B cell (primary cell): ENCODE measurements around the gene NPAS2. TPM values are rescaled to one million over a fixed set of nuclear protein-coding genes. Genes with fewer than 3 reads are reported as not detected.

Experiments used
- ATAC-seq: fragments of 200-7000 bp; cut with Tn5 transposase; one replicate; pipeline ENCODE4 v1.10.0; 2021; ENCODE audit warnings: low read depth, mild to moderate bottlenecking, moderate number of reproducible peaks, moderate library complexity
- CTCF ChIA-PET: fragments of 350-600 bp; sonication (Branson Sonifier 250); formaldehyde crosslinking; loops from one replicate; lab custom pipeline; 2021; ENCODE audit warnings: antibody characterized with exemption, inconsistent platforms; lab: Charles Lee
- POLR2A ChIA-PET: fragments of 350-600 bp; sonication (Branson Sonifier 250); formaldehyde crosslinking; loops from one replicate; lab custom pipeline; 2021; ENCODE audit warnings: antibody characterized with exemption; lab: Charles Lee
- DNase-seq: peaks from one replicate; pipeline ENCODE4 v3.0.0; 2013
- H2AFZ ChIP-seq: 2 replicates; pipeline ENCODE4 v1.6.1; 2012; ENCODE audit warnings: mild to moderate bottlenecking, low read depth, low read length; ENCODE audit not compliant: insufficient read depth, poor library complexity, severe bottlenecking
- H3K27ac ChIP-seq, 2 donors: 1 replicate in 1 of 2; 2 replicates in 1 of 2; pipeline ENCODE4 v1.5.1; 2012 to 2013; ENCODE audit warnings: low read length in 2 of 2, mild to moderate bottlenecking in 2 of 2, moderate library complexity in 1 of 2
- H3K27me3 ChIP-seq, 4 experiments: fragments of 200-600 bp in 1 of 4; sonication (generic) in 1 of 4; replicated peaks in 1 of 4; 1 replicate in 2 of 4; 2 replicates in 2 of 4; pipeline versions ENCODE4 v1.6.1 to v1.7.0; 2013 to 2016; ENCODE audit warnings: low read length in 3 of 4, mild to moderate bottlenecking in 2 of 4, mixed read lengths in 1 of 4, moderate library complexity in 1 of 4; ENCODE audit not compliant: insufficient read depth in 4 of 4, control insufficient read depth in 3 of 4; ENCODE audit errors: control extremely low read depth in 1 of 4
- H3K36me3 ChIP-seq, 2 experiments: replicated peaks in 1 of 2; 1 replicate in 1 of 2; 2 replicates in 1 of 2; pipeline versions ENCODE4 v1.6.1 to v1.7.1; 2013; ENCODE audit warnings: low read length in 1 of 2; ENCODE audit not compliant: insufficient read depth in 2 of 2, control insufficient read depth in 1 of 2; ENCODE audit errors: control extremely low read depth in 1 of 2, extremely low read depth in 1 of 2
- H3K4me1 ChIP-seq, 2 donors: fragments of 200-600 bp in 1 of 2; sonication (generic) in 1 of 2; 1 replicate in 1 of 2; 2 replicates in 1 of 2; pipeline versions ENCODE4 v1.5.1 to v1.6.1; 2013 to 2017; ENCODE audit warnings: low read length in 2 of 2; ENCODE audit not compliant: control insufficient read depth in 2 of 2, insufficient read depth in 2 of 2
- H3K4me2 ChIP-seq: replicated peaks from 2 replicates; pipeline ENCODE3; 2012; ENCODE audit warnings: mild to moderate bottlenecking, low read depth, low read length; ENCODE audit not compliant: poor library complexity, severe bottlenecking
- H3K4me3 ChIP-seq, 5 experiments: fragments of 200-600 bp in 1 of 5; sonication (generic) in 1 of 5; 1 replicate in 3 of 5; 2 replicates in 2 of 5; pipeline versions ENCODE4 v1.5.1 to v1.7.0; 2011 to 2016; ENCODE audit warnings: low read length in 4 of 5, mild to moderate bottlenecking in 4 of 5, low read depth in 2 of 5, control low read depth in 1 of 5, moderate library complexity in 1 of 5; ENCODE audit not compliant: insufficient read depth in 1 of 5; ENCODE audit errors: control extremely low read depth in 1 of 5, extremely low read depth in 1 of 5
- H3K79me2 ChIP-seq: fragments of 200-600 bp; sonication (generic); one replicate; pipeline ENCODE4 v1.6.0; 2016; ENCODE audit warnings: low read length; ENCODE audit not compliant: control insufficient read depth, insufficient read depth
- H3K9ac ChIP-seq: fragments of 200-600 bp; sonication (generic); 2 replicates; pipeline ENCODE4 v1.6.1; 2017; ENCODE audit warnings: mild to moderate bottlenecking, low read length, moderate library complexity
- H3K9me3 ChIP-seq, 3 donors: one replicate each; pipeline versions ENCODE4 v1.6.1 to v1.7.1; 2013; ENCODE audit warnings: low read length in 2 of 3; ENCODE audit not compliant: control insufficient read depth in 2 of 3, insufficient read depth in 1 of 3; ENCODE audit errors: control extremely low read depth in 1 of 3
- H4K20me1 ChIP-seq: 2 replicates; pipeline ENCODE4 v1.6.0; 2012; ENCODE audit warnings: mild to moderate bottlenecking, low read length; ENCODE audit not compliant: insufficient read depth, control insufficient read depth, poor library complexity, severe bottlenecking
- H3K27ac Mint-ChIP-seq: one replicate; pipeline ENCODE4 v1.8.0; 2021; ENCODE audit warnings: mixed read lengths
- H3K27me3 Mint-ChIP-seq: one replicate; pipeline ENCODE4 v1.8.0; 2021; ENCODE audit warnings: mixed read lengths
- H3K4me1 Mint-ChIP-seq: one replicate; pipeline ENCODE4 v1.8.0; 2021; ENCODE audit warnings: mixed read lengths
- H3K4me3 Mint-ChIP-seq: one replicate; pipeline ENCODE4 v1.8.0; 2021; ENCODE audit warnings: mixed read lengths
- H3K9me3 Mint-ChIP-seq: one replicate; pipeline ENCODE4 v1.8.0; 2022; ENCODE audit warnings: mixed read lengths; ENCODE audit not compliant: insufficient read depth
- EZH2 ChIP-seq: IDR thresholded peaks from 2 replicates; pipeline ENCODE4 v1.6.1; 2012; ENCODE audit warnings: borderline replicate concordance, low read depth, mild to moderate bottlenecking, moderate library complexity, low read length; ENCODE audit not compliant: insufficient read depth, poor library complexity, severe bottlenecking
- WGBS: methylation state at CpG from one replicate; pipeline ENCODE4 v1.1.5; 2013; ENCODE audit warnings: missing lambda C conversion rate; ENCODE audit not compliant: insufficient coverage; 5-methylcytosine and 5-hydroxymethylcytosine counted together
- intact Hi-C: fragments of 100-400 bp; cut with micrococcal nuclease; formaldehyde crosslinking; loops from one replicate; pipeline ENCODE4 v1.10.0; 2022
- polyA plus RNA-seq: library from polyadenylated mRNA; depleted of rRNA; stranded (reverse); fragments of >200 nt; gene quantifications from 2 replicates; pipeline ENCODE4 v1.2.3, GENCODE V29; 2012
- total RNA-seq, 2 donors: library from RNA; stranded (reverse); fragments of 120-200 nt in 1 of 2; gene quantifications; 1 replicate in 1 of 2; 2 replicates in 1 of 2; pipeline versions ENCODE4 v1.2.3 to v1.2.4, GENCODE V29; 2013 to 2022
- TF ChIP-seq, protein P1 (sequence below): fragments of 200-600 bp; IDR thresholded peaks from one replicate; pipeline ENCODE4 v1.8.0; 2022; ENCODE audit warnings: antibody characterized with exemption, mild to moderate bottlenecking

The NPAS2 gene
- total and polyA plus RNA-seq, 2 donors (not counting 1 experiment from before 2014, with no cell fraction given) = not detected

DNA sequence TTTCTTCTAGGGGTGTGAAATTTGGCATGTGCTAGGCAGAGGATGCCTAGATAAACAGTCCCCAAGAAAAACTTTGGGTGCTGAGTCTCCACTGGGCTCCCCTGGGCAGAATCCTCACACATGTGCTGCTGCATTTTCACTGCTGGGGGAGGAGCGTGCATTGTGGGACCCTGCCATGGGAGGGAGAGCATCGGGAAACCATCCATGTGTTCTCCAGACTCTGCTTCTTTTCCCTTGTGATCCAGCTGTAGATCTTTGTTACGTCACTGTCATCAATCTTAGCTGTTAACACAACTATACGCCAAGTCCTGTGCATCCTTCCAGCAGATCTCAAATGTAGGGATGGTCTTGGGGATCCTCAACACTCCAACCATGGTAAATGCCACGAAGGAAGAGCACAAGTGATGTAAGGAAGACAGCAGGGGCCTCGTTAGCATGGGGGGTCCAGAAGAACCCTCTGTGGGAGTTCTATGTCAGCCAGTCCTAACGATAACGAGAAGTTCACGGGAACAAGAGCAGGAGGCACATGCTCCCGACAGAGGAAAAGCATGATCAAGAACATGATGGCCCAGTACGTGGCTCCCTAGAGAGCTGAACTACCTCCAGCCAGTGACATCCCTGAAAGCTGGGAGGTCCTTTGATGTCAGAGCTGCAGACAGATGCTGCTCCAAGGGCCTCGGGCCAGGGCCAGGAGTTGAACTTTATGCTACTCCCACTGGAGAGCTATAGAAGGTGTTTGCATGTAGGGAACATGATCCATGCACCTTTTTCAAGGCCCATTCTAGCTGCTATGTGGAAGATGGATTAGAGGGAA, 41.1 kb upstream of the NPAS2 start:
- Histone ChIP-seq H3K79me2 (no peaks in the 10 kb centered on the region), H3K27ac (no peak overlapping the region), H3K4me1 (no peaks in the 10 kb centered on the region), H3K4me3 (no peak overlapping the region), H3K9me3 (no peaks in the 10 kb centered on the region), H3K36me3 (no peaks in the 10 kb centered on the region), H2AFZ (no peak overlapping the region), H4K20me1 (no peaks in the 10 kb centered on the region), H3K9ac (no peak overlapping the region), H3K27me3 (peaks cover 0 to 5% (median 2%) of the 10 kb centered on the region in 4 experiments), H3K4me2 (no peak overlapping the region)
- intact Hi-C loops = no loop called here
- Mint-ChIP-seq H3K4me3 (no peak overlapping the region), H3K4me1 (no peaks in the 10 kb centered on the region), H3K9me3 (no peaks in the 10 kb centered on the region), H3K27me3 (peaks cover 23% of the 10 kb centered on the region), H3K27ac (no peak overlapping the region)
- ChIA-PET POLR2A (no interaction called here), CTCF (no interaction called here)
- WGBS = 80% methylated on average over 11 of the region's 12 CpGs
- no peak for TF ChIP-seq EZH2
- TF ChIP-seq, protein P1, sequence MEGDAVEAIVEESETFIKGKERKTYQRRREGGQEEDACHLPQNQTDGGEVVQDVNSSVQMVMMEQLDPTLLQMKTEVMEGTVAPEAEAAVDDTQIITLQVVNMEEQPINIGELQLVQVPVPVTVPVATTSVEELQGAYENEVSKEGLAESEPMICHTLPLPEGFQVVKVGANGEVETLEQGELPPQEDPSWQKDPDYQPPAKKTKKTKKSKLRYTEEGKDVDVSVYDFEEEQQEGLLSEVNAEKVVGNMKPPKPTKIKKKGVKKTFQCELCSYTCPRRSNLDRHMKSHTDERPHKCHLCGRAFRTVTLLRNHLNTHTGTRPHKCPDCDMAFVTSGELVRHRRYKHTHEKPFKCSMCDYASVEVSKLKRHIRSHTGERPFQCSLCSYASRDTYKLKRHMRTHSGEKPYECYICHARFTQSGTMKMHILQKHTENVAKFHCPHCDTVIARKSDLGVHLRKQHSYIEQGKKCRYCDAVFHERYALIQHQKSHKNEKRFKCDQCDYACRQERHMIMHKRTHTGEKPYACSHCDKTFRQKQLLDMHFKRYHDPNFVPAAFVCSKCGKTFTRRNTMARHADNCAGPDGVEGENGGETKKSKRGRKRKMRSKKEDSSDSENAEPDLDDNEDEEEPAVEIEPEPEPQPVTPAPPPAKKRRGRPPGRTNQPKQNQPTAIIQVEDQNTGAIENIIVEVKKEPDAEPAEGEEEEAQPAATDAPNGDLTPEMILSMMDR = no peak
- no peak for DNase-seq
- no peak for ATAC-seq

DNA sequence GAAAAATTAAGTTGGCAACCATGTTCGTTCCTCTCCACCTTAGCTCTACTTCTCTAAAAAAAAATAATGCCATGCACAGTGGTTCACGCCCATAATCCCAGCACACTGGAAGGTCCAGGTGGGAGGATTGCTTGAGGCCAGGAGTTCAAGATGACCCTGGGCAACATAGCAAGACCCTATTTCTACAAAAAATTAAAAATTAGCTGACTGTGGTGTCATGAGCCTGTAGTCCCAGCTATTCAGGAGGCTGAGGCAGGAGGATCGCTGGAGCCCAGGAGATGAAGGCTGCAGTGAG, 40.1 kb upstream of the NPAS2 start:
- DNase-seq (no peak), ATAC-seq (no peak)
- no peaks in the 10 kb centered on the region for H3K79me2 ChIP-seq
- peaks cover 19% of the 10 kb centered on the region for H3K27me3 Mint-ChIP-seq
- H4K20me1 ChIP-seq = no peaks in the 10 kb centered on the region
- intact Hi-C loops = no loop called here
- POLR2A ChIA-PET = no interaction called here
- H3K4me3 ChIP-seq = no peak overlapping the region
- H3K4me3 Mint-ChIP-seq = no peak overlapping the region
- H3K27me3 ChIP-seq = peaks cover 0 to 2% (median 0%) of the 10 kb centered on the region in 4 experiments
- CTCF ChIA-PET = no interaction called here
- TF ChIP-seq EZH2 = no peak
- TF ChIP-seq, protein P1 = no peak
- no peak overlapping the region for H3K27ac Mint-ChIP-seq
- H2AFZ ChIP-seq = no peak overlapping the region
- no peaks in the 10 kb centered on the region for H3K4me1 Mint-ChIP-seq
- H3K4me1 ChIP-seq = no peaks in the 10 kb centered on the region
- H3K9ac ChIP-seq = no peak overlapping the region
- no peak overlapping the region for H3K4me2 ChIP-seq
- WGBS = 88% methylated on average over 1 of the region's 3 CpGs
- H3K9me3 ChIP-seq = no peaks in the 10 kb centered on the region
- H3K36me3 ChIP-seq = no peaks in the 10 kb centered on the region
- no peaks in the 10 kb centered on the region for H3K9me3 Mint-ChIP-seq
- H3K27ac ChIP-seq = no peak overlapping the region
